Activated CD4-positive, alpha-beta T cell treated with anti-CD3 and anti-CD28 coated beads for 36 hours (primary cell): ENCODE results near the gene ELK1. TPM values are rescaled to one million over a fixed set of nuclear protein-coding genes. Genes with fewer than 3 reads are reported as not detected.

ENCODE experiments used
- ATAC-seq: fragments of 200-7000 bp; cut with Tn5 transposase; one replicate; pipeline ENCODE4 v1.10.0; 2021; ENCODE audit warnings: mild to moderate bottlenecking, moderate library complexity
- CTCF ChIA-PET: fragments of 350-600 bp; sonication (Branson Sonifier 250); formaldehyde crosslinking; loops from one replicate; lab custom pipeline; 2021; ENCODE audit warnings: antibody characterized with exemption; lab: Charles Lee
- POLR2A ChIA-PET: fragments of 350-600 bp; sonication (Branson Sonifier 250); formaldehyde crosslinking; loops from one replicate; lab custom pipeline; 2021; ENCODE audit warnings: antibody characterized with exemption, inconsistent platforms; lab: Charles Lee
- DNase-seq: peaks from one replicate; pipeline ENCODE4 v3.0.0-alpha.2; 2020
- H3K27ac Mint-ChIP-seq: one replicate; pipeline ENCODE4 v1.8.0; 2021; ENCODE audit warnings: mixed read lengths
- H3K27me3 Mint-ChIP-seq: one replicate; pipeline ENCODE4 v1.8.0; 2021; ENCODE audit warnings: mixed read lengths
- H3K36me3 Mint-ChIP-seq: one replicate; pipeline ENCODE4 v1.8.0; 2021; ENCODE audit warnings: low read depth, mixed read lengths
- H3K4me1 Mint-ChIP-seq: one replicate; pipeline ENCODE4 v1.8.0; 2021; ENCODE audit warnings: mixed read lengths
- H3K4me3 Mint-ChIP-seq: one replicate; pipeline ENCODE4 v1.8.0; 2021; ENCODE audit warnings: mild to moderate bottlenecking, moderate library complexity, mixed read lengths
- H3K9me3 Mint-ChIP-seq: one replicate; pipeline ENCODE4 v1.8.0; 2021; ENCODE audit warnings: low read depth, mixed read lengths
- intact Hi-C, 2 experiments: fragments of 100-400 bp; cut with DNase I in 1 of 2; cut with micrococcal nuclease in 1 of 2; formaldehyde crosslinking; loops; one replicate each; pipeline versions ENCODE4 v1.14.2 to v1.15.1; 2022 to 2024; cut with DNase I, micrococcal nuclease
- total RNA-seq, 2 experiments: library from RNA; stranded (reverse); gene quantifications; one replicate each; pipeline ENCODE4 v1.2.3, GENCODE V29; 2021

ELK1 gene
- total RNA-seq, 2 experiments from 2014 or later = 96.8 to 117 TPM

DNA sequence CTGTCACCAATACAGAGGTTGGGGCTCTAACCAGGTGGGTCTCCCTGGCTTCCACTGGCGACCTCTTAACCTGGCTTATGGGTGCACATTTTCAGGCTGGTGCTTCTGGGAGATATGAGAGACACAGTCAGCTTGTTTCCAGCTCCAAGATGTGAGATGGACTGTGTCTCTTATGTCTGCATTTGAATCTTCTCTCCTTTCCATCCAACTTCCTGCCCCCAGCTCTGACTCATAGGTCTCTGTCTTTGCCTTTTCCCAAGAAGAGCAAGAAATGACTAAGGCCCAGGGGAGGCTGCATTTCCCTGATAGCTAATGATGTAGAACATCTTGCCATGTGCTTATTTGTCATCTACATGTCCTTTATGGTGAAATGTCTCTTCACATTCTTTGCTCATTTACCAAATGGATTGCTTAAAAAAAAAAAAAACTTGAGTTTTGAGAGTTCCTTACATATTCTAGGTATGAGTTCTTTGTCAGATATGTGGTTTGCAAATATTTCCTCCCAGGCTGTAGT is 11.8 kb upstream of the ELK1 start:
- H3K4me1 Mint-ChIP-seq = peaks cover 39% of the 10 kb centered on the region
- ATAC-seq (peak; percentile 33), DNase-seq (peak; percentile 76)
- H3K4me3 Mint-ChIP-seq = peak overlapping the region; percentile 41
- no peaks in the 10 kb centered on the region for H3K27me3 Mint-ChIP-seq
- ChIA-PET POLR2A (interaction anchor here (0.6 to 1.1 kb wide), 4 partner anchors 12 to 429 kb away, joined by 3 to 9 read pairs (median 6); partner anchors contain the start of genes ELK1 and USP11), CTCF (interaction anchor here (1.0 kb wide), 1 partner anchor 83 kb away, joined by 6 read pairs; no protein-coding TSS in a partner anchor)
- H3K9me3 Mint-ChIP-seq = no peaks in the 10 kb centered on the region
- peak overlapping the region; percentile 94 for H3K27ac Mint-ChIP-seq
- H3K36me3 Mint-ChIP-seq = peaks cover 19% of the 10 kb centered on the region
- intact Hi-C loops = loop anchor here (1.0 kb wide), 2 partner anchors 12 to 43 kb away; partner anchors contain the start of genes ELK1 (in 1 of the 2) and SYN1 (in 1 of the 2)

DNA sequence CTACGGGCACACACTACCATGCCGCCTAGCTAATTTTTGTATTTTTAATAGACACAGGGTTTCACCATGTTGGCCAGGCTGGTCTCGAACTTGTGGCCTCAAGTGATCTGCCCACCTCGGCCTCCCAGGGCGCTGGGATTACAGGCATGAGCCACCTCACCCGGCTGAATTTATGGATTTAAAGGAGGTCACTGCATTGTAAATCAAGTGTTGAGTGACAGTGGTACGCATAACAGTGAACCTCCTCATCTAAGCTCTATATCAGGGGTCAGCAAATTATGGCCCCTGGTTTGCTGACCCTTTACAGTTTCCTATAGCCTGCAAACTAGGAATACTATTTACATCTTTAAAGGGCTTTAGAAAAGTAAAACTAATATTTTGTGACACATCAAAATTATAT is 11.2 kb upstream of the ELK1 start:
- intact Hi-C loops = no loop called here
- ATAC-seq (no peak), DNase-seq (no peak)
- Mint-ChIP-seq H3K4me3 (no peak overlapping the region), H3K9me3 (no peaks in the 10 kb centered on the region), H3K27me3 (no peaks in the 10 kb centered on the region), H3K4me1 (peaks cover 45% of the 10 kb centered on the region), H3K27ac (peak overlapping the region; percentile 94), H3K36me3 (peaks cover 25% of the 10 kb centered on the region)
- ChIA-PET CTCF (interaction anchor here (1.0 kb wide), 1 partner anchor 82 kb away, joined by 6 read pairs; no protein-coding TSS in a partner anchor), POLR2A (interaction anchor here (0.6 to 1.1 kb wide), 3 partner anchors 11 to 428 kb away, joined by 3 to 9 read pairs (median 4); partner anchors contain the start of genes ELK1 and USP11)

DNA sequence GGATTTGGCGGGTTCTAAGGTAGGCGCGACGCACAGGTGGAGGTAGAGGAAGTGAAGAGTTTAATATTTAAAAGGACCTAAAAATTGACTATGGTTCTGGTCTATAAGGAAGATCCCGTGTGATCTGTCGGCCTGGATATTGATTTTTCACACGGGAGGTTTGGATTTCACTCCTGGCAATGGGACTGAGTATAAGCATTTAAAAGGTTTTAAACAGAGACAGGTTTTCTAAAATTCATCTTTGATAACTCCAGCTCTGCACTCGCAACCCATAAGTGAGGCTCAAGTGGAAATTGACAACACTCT is 9.0 kb upstream of the ELK1 start:
- H3K27me3 Mint-ChIP-seq = no peaks in the 10 kb centered on the region
- ATAC-seq = no peak
- ChIA-PET CTCF (interaction anchor here (0.6 kb wide), 1 partner anchor 914 kb away, joined by 3 read pairs; no protein-coding TSS in a partner anchor), POLR2A (no interaction called here)
- peaks cover 41% of the 10 kb centered on the region for H3K36me3 Mint-ChIP-seq
- intact Hi-C loops = loop anchor here (1.0 to 10.0 kb wide), 14 partner anchors 77 to 1255 kb away; partner anchors contain the start of genes RBM10 (in 2 of the 2), HDAC6 (in 1 of the 2), NDUFB11 (in 1 of the 2) and PIM2 (in 1 of the 2)
- no peaks in the 10 kb centered on the region for H3K9me3 Mint-ChIP-seq
- H3K4me1 Mint-ChIP-seq = peaks cover 54% of the 10 kb centered on the region
- H3K27ac Mint-ChIP-seq = peak overlapping the region; percentile 94
- H3K4me3 Mint-ChIP-seq = peak overlapping the region; percentile 86
- no peak for DNase-seq

DNA sequence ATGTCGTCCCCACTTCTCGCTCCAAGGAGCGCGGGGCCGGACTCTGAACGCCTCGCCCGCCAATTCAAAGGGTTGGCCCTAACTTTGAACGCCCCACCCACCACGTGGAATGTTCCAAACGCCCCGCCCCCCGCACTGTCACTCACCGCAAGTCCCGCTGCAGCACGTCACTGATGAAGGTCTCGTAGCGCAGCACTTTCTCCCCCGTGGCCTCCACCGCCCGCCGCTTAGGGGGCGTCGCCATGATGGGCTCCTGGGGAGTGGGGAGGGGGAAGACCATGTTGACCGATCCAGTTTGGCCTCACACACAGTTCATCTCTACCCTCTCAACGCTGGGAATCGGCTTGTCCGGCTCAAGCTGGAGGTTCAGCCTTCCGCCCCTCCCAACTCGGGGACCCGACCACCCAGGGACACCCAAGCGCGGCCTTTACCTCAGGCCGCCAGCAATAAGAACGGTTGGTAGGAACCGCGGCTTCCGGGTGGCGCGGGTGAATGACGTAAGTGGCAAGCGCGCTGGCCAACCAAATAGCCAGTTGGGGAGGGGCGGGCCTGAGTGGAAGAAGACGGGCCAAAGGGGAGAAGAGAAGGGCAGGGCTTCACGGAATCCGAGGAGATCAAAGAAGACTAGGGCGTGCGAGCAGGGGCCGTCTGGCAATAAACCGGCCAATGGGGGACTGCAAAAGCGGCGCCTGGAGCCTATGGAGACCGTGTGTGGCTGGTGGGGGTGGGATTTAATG is 8.5 kb upstream of the ELK1 start, which contains the start of gene UXT:
UXT (minus strand) TSS at position 497 of the 737 bp plus-strand sequence; CDS start at position 244, 253 bp downstream.
- Mint-ChIP-seq H3K27me3 (no peaks in the 10 kb centered on the region), H3K27ac (peak within 1 kb of the TSS; percentile 94), H3K4me3 (peak within 1 kb of the TSS; percentile 86), H3K4me1 (peaks cover 52% of the 10 kb centered on the region), H3K36me3 (peaks cover 42% of the 10 kb centered on the region), H3K9me3 (no peaks in the 10 kb centered on the region)
- POLR2A ChIA-PET = no interaction called here
- DNase-seq (peak; percentile 96), ATAC-seq (peak; percentile 83)
- CTCF ChIA-PET = interaction anchor here (0.6 kb wide), 1 partner anchor 915 kb away, joined by 3 read pairs; no protein-coding TSS in a partner anchor
- intact Hi-C loops = loop anchor here (1.0 to 10.0 kb wide), 17 partner anchors 9 to 1256 kb away; partner anchors contain the start of genes ELK1 (in 2 of the 2), RBM10 (in 2 of the 2), ARAF (in 1 of the 2) and HDAC6 (in 1 of the 2)

DNA sequence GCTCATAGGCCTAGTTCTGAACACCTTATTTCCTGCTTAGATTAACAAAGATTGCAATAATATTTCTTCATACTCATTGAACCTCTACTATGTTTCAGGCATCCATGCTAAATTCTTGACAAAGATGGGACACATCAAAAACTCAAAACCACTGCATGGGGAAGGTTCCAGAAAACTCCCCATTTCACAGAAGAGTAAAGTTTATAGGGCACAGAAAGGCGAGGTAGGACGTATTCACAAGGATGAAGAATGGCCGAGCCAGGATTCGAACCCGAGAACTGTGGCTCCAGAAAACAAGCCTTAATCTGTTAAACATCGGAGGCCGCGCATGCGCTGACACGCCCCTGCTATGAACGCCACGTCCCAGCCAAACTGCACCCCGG is 7.9 kb upstream of the ELK1 start:
- POLR2A ChIA-PET = no interaction called here
- H3K27me3 Mint-ChIP-seq = no peaks in the 10 kb centered on the region

DNA sequence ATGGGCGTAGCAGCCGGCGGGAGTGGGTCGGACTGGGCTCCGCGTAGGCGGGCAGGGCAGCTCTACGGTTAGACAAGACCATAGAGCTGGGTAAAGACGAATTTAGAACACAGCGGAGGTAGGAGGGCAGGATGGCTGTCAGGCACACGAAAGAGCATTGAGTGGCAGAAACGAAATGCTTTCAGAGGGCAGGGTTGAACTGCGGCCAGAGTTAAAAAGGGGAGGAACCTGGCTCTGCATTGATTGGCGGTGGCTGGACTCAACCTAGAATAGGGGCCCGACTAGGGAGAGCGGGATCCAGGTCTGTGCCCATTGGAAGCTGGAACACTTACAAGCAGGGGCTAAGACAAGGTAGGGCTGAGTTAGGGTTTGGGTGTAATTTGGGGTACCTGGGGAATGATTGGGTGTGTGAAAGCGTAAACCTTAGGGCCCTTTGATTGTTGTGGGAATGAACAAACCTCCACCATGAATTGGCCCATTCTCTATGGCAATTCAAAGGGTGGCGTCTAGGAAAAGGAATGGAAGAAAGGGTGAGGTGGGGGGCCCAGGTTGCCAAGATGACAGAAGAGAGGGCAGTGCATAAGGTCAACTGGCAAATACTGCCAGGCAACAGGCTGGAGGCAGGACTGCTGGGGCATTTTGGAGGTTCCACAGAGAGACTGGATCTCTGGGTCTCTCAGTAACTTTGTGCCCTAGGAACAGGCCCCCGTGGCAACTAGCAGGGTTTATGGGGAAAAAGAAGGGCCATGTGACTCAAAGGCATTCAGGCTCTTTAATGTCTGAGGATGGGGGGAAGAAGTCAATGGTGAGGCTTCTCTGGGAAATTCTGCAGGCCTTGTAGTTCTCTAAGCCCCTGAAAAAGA is 911 bp upstream of the ELK1 start:
- H3K27me3 Mint-ChIP-seq = no peaks in the 10 kb centered on the region
- peaks cover 68% of the 10 kb centered on the region for H3K36me3 Mint-ChIP-seq
- no peaks in the 10 kb centered on the region for H3K9me3 Mint-ChIP-seq
- DNase-seq = no peak
- CTCF ChIA-PET = interaction anchor here (1.0 kb wide), 1 partner anchor 94 kb away, joined by 4 read pairs; no protein-coding TSS in a partner anchor
- H3K27ac Mint-ChIP-seq = peak overlapping the region; percentile 84
- intact Hi-C loops = loop anchor here (2.0 to 10.0 kb wide), 9 partner anchors 89 to 1264 kb away; partner anchors contain the start of genes ARAF (in 2 of the 2), CDK16 (in 1 of the 2), HDAC6 (in 1 of the 2) and NDUFB11 (in 1 of the 2)
- POLR2A ChIA-PET = interaction anchor here (0.6 to 1.5 kb wide), 3 partner anchors 11 to 370 kb away, joined by 3 to 9 read pairs (median 3); no protein-coding TSS in a partner anchor
- ATAC-seq = no peak
- H3K4me3 Mint-ChIP-seq = peak overlapping the region; percentile 92
- peaks cover 50% of the 10 kb centered on the region for H3K4me1 Mint-ChIP-seq

More for the DNA sequence above, 7.9 kb upstream of the ELK1 start:
- Mint-ChIP-seq H3K36me3 (peaks cover 46% of the 10 kb centered on the region), H3K4me1 (peaks cover 48% of the 10 kb centered on the region), H3K27ac (peak overlapping the region; percentile 94), H3K9me3 (no peaks in the 10 kb centered on the region), H3K4me3 (peak overlapping the region; percentile 86)
- ATAC-seq = no peak
- CTCF ChIA-PET = no interaction called here
- no peak for DNase-seq
- intact Hi-C loops = loop anchor here (1.0 to 10.0 kb wide), 13 partner anchors 8 to 1257 kb away; partner anchors contain the start of genes ELK1 (in 2 of the 2), ARAF (in 1 of the 2), HDAC6 (in 1 of the 2) and NDUFB11 (in 1 of the 2)

DNA sequence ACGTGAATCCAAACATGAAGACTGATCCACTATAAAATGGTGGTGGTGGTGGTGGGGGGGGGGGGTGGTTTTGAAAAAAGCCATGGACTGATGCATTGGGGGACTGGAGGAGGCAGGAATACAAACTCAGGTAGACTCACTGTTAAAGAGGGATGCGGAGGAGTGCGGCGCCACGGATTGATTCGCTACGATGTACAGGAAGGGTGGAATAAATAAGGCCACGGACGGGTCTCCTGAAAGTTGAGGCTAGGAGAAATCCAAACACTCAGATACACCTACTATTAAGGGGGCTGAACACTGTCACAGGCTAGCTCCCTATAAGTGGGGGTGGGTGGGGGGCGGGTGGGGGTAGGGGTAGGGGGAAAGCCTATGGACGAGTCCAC is 591 bp downstream of the ELK1 start:
- peak overlapping the region; percentile 92 for H3K4me3 Mint-ChIP-seq
- ATAC-seq (no peak), DNase-seq (no peak)
- no peaks in the 10 kb centered on the region for H3K27me3 Mint-ChIP-seq
- no peaks in the 10 kb centered on the region for H3K9me3 Mint-ChIP-seq
- peak overlapping the region; percentile 97 for H3K27ac Mint-ChIP-seq
- H3K36me3 Mint-ChIP-seq = peaks cover 60% of the 10 kb centered on the region
- intact Hi-C loops = loop anchor here (1.0 to 10.0 kb wide), 14 partner anchors 9 to 1265 kb away; partner anchors contain the start of genes ARAF (in 2 of the 2), CDK16 (in 1 of the 2), HDAC6 (in 1 of the 2) and NDUFB11 (in 1 of the 2)
- ChIA-PET POLR2A (interaction anchor here (1.5 kb wide), 1 partner anchor 12 kb away, joined by 9 read pairs; no protein-coding TSS in a partner anchor), CTCF (interaction anchor here (1.0 kb wide), 1 partner anchor 24 kb away, joined by 3 read pairs; no protein-coding TSS in a partner anchor)
- H3K4me1 Mint-ChIP-seq = peaks cover 50% of the 10 kb centered on the region

DNA sequence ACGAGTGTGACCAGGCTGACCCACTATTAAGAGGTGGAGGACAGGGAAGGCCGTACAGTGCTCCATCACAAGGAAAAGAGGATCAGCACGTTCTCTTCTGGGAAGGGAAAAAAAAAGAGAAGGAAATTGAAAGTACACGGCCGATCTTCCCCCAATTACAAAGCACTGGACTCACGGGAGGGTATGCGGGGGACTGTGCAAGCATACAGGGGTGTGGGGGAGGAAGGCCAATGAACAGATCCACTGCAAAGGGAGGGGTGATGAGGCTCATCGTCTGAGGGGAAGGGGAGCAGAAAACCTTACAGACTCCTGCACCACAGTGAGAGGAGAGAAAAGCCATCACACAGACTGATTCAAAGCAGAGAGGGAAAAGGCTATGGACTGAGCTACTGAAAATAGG is 1.1 kb downstream of the ELK1 start:
- CTCF ChIA-PET = interaction anchor here (1.0 kb wide), 1 partner anchor 23 kb away, joined by 3 read pairs; no protein-coding TSS in a partner anchor
- H3K27me3 Mint-ChIP-seq = no peaks in the 10 kb centered on the region
- DNase-seq = no peak
- H3K4me1 Mint-ChIP-seq = peaks cover 53% of the 10 kb centered on the region
- H3K4me3 Mint-ChIP-seq = peak overlapping the region; percentile 92
- intact Hi-C loops = loop anchor here in 1 of 2 experiments (5.0 kb wide), 1 partner anchor 73 kb away; no protein-coding TSS in a partner anchor
- H3K27ac Mint-ChIP-seq = peak overlapping the region; percentile 97
- POLR2A ChIA-PET = no interaction called here
- H3K9me3 Mint-ChIP-seq = no peaks in the 10 kb centered on the region
- peaks cover 61% of the 10 kb centered on the region for H3K36me3 Mint-ChIP-seq
- no peak for ATAC-seq

DNA sequence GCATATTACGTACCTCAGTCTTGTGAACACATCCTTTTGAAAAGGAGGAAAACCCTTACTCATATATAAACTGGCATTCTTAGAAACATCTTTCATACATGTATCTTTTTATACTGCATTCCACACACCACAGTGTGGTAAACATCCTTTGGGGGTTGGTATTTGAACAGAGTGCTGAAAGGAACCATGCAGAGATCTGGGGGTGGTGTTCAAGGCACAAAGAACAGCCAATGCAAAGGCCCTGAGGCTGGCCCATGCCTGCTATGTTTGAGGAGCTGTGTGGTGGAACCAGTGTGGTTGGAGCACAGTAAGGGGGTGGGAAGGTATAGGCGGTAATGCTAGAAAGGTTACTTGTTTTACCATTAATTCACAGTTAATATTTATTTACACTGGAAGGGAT is 2.0 kb downstream of the ELK1 start:
- peak; percentile 51 for DNase-seq

DNA sequence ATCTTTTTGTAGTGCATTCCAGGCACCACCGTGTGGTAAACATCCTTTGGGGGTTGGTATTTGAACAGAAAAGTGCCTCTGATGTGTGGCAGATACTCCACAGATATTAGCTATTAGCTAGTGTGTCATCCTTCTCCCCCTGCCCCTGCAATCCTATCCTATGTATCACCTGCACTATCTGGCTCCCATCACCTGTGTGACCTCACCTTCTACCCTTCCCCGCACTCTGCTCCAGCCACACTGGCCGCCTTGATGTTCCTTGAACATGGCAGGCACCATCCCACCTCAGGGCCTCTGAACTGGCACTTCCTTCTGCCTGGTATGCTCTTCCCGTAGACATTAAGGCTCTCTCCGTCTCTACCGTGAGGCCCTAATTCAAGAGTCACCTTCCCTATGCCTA is 3.7 kb downstream of the ELK1 start:
- Mint-ChIP-seq H3K36me3 (peaks cover 47% of the 10 kb centered on the region), H3K27me3 (no peaks in the 10 kb centered on the region), H3K4me1 (peaks cover 49% of the 10 kb centered on the region), H3K9me3 (no peaks in the 10 kb centered on the region), H3K4me3 (no peak overlapping the region), H3K27ac (peak overlapping the region; percentile 55)
- ChIA-PET POLR2A (no interaction called here), CTCF (interaction anchor here (0.7 kb wide), 1 partner anchor 323 kb away, joined by 3 read pairs; no protein-coding TSS in a partner anchor)
- intact Hi-C loops = loop anchor here in 1 of 2 experiments (5.0 kb wide), 1 partner anchor 76 kb away; no protein-coding TSS in a partner anchor
- DNase-seq (no peak), ATAC-seq (no peak)

More for the DNA sequence above, 2.0 kb downstream of the ELK1 start:
- H3K4me1 Mint-ChIP-seq = peaks cover 55% of the 10 kb centered on the region
- ChIA-PET CTCF (no interaction called here), POLR2A (interaction anchor here (1.3 kb wide), 1 partner anchor 14 kb away, joined by 4 read pairs; no protein-coding TSS in a partner anchor)
- ATAC-seq = peak; percentile 12
- H3K4me3 Mint-ChIP-seq = peak overlapping the region; percentile 92
- no peaks in the 10 kb centered on the region for H3K9me3 Mint-ChIP-seq
- H3K27ac Mint-ChIP-seq = peak overlapping the region; percentile 97
- no peaks in the 10 kb centered on the region for H3K27me3 Mint-ChIP-seq
- peaks cover 65% of the 10 kb centered on the region for H3K36me3 Mint-ChIP-seq
- intact Hi-C loops = loop anchor here in 1 of 2 experiments (5.0 kb wide), 1 partner anchor 74 kb away; no protein-coding TSS in a partner anchor
